Measurements from ENCODE around the gene FEV.

GRCh38 chr2:218999881-219000568 is 15.0 kb upstream of the FEV start:
- TF ChIP-seq CTCF (conservative IDR thresholded peaks at IDR 0.05 in 1 of 2, IDR thresholded peaks at IDR 0.05 in 1 of 2; ENCODE audit: extremely low read depth in 1 of 2, insufficient read depth in 1 of 2, low read depth in 1 of 2, low read length in 2 of 2) (no peak), EZH2 (IDR thresholded peaks at IDR 0.05; ENCODE audit: borderline replicate concordance, low read length) (no peak)
